Uterus (tissue), 4 donors: ENCODE measurements around the gene ABCC12. TPM values are rescaled to one million over a fixed set of nuclear protein-coding genes. Genes with fewer than 3 reads are reported as not detected.

Source experiments
- DNase-seq, 2 donors: peaks; one replicate each; pipeline ENCODE4 v3.0.0-alpha.2; 2019 to 2020
- H3K27ac ChIP-seq, 2 donors: fragments of 200-600 bp; sonication (generic); 1 replicate in 1 of 2; 2 replicates in 1 of 2; pipeline ENCODE4 v1.5.1; 2016 to 2018
- H3K27me3 ChIP-seq, 2 donors: fragments of 200-600 bp; sonication (generic); one replicate each; pipeline ENCODE4 v1.5.1; 2018 to 2019; ENCODE audit warnings: control low read depth in 1 of 2
- H3K36me3 ChIP-seq, 2 donors: fragments of 200-600 bp; sonication (generic); one replicate each; pipeline ENCODE4 v1.5.1; 2019; ENCODE audit warnings: control low read depth in 1 of 2
- H3K4me1 ChIP-seq, 2 donors: fragments of 200-600 bp; sonication (generic); one replicate each; pipeline ENCODE4 v1.5.1; 2018 to 2019; ENCODE audit warnings: control low read depth in 1 of 2
- H3K4me3 ChIP-seq, 2 donors: fragments of 200-600 bp; sonication (generic); 1 replicate in 1 of 2; 2 replicates in 1 of 2; pipeline ENCODE4 v1.5.1; 2018 to 2019; ENCODE audit warnings: mild to moderate bottlenecking in 1 of 2
- H3K9me3 ChIP-seq, 2 donors: fragments of 200-600 bp; sonication (generic); one replicate each; pipeline ENCODE4 v1.5.1; 2019; ENCODE audit warnings: control low read depth in 1 of 2
- CTCF ChIP-seq, 4 experiments: fragments of 200-600 bp in 2 of 4; fragments of 450-650 bp in 2 of 4; sonication (generic) in 2 of 4; IDR thresholded peaks; one replicate each; pipeline ENCODE4 v1.5.1; 2016 to 2019; ENCODE audit warnings: antibody characterized with exemption in 4 of 4, mild to moderate bottlenecking in 2 of 4, moderate library complexity in 1 of 4
- POLR2A ChIP-seq, 2 donors: fragments of 450-650 bp; IDR thresholded peaks; one replicate each; pipeline ENCODE4 v1.6.1; 2016; ENCODE audit warnings: antibody characterized with exemption in 2 of 2, mild to moderate bottlenecking in 1 of 2, moderate library complexity in 1 of 2
- intact Hi-C: fragments of 100-400 bp; cut with DNase I; formaldehyde crosslinking; loops from one replicate; pipeline ENCODE4 v1.15.1; 2023; ENCODE audit warnings: low total_unique reads
- total RNA-seq, 4 donors: library from RNA; depleted of rRNA in 3 of 4; stranded (reverse); fragments of >200 nt in 3 of 4; gene quantifications; one replicate each; pipeline versions ENCODE4 v1.1.0 to v1.2.4, GENCODE V29; 2014 to 2023
- donor health status: DM: yes; HTN: yes; CAD: no.

The ABCC12 gene
- total RNA-seq, 4 donors from 2014 or later: not detected

DNA sequence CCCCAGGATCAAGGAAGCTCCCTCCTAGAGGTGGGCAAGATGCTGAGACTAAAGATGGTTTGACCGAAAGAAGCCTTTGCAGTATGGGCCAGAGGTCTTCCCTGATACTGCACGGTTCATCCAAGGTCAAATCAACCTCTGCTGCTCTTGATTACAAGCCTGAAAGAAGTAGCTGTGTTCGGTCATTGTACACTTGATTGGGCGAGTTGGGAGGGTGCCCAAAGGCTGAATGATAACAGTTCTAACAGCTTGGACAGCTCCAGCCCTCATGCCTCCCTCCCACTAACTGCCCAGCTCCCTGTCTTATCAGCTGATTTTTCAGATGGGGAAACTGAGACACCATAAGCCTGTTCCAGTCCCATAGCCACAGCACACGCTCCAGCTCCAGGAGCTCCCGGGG lies 42.8 kb downstream of the ABCC12 start:
- intact Hi-C loops: no loop called here
- Histone ChIP-seq H3K27ac (no peak overlapping the region), H3K4me3 (no peak overlapping the region), H3K27me3 (no peaks in the 10 kb centered on the region), H3K36me3 (no peaks in the 10 kb centered on the region), H3K9me3 (no peaks in the 10 kb centered on the region), H3K4me1 (no peaks in the 10 kb centered on the region)
- no peak for DNase-seq
- TF ChIP-seq CTCF (IDR thresholded peaks at IDR 0.05): no peak
- no peak for TF ChIP-seq POLR2A (IDR thresholded peaks at IDR 0.05)

DNA sequence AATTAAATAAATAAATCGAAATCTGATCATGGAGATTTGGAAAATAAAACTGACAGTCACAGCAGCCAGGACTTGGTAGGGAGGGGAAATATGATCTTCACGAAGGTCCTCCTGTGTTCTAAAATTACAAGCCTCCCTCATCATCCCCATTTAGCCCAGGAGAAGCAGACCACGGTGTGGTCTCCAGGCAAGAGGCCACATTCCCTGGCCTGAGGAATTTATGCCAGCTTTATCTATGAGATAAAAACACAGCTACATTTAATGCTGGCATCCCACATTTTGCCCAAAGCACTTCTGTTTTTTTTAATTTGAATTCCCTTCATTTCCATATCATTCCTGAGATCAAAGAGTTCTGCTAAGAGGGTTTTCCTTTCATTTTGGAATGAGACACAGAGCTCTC lies 43.2 kb downstream of the ABCC12 start:
- intact Hi-C loops: no loop called here
- TF ChIP-seq POLR2A (IDR thresholded peaks at IDR 0.05): no peak
- TF ChIP-seq CTCF (IDR thresholded peaks at IDR 0.05): no peak
- H3K4me1 ChIP-seq: no peaks in the 10 kb centered on the region
- no peak for DNase-seq
- no peaks in the 10 kb centered on the region for H3K27me3 ChIP-seq
- no peaks in the 10 kb centered on the region for H3K36me3 ChIP-seq
- H3K4me3 ChIP-seq: no peak overlapping the region
- H3K9me3 ChIP-seq: no peaks in the 10 kb centered on the region
- H3K27ac ChIP-seq: no peak overlapping the region

GRCh38 chr16:48110982-48111381 lies 44.8 kb downstream of the ABCC12 start:
- H3K4me1 ChIP-seq: no peaks in the 10 kb centered on the region
- H3K27ac ChIP-seq: no peak overlapping the region
- DNase-seq: no peak
- intact Hi-C loops: no loop called here
- H3K9me3 ChIP-seq: no peaks in the 10 kb centered on the region
- H3K4me3 ChIP-seq: no peak overlapping the region
- H3K27me3 ChIP-seq: no peaks in the 10 kb centered on the region
- TF ChIP-seq CTCF (IDR thresholded peaks at IDR 0.05) (no peak), POLR2A (IDR thresholded peaks at IDR 0.05) (no peak)
- no peaks in the 10 kb centered on the region for H3K36me3 ChIP-seq

DNA sequence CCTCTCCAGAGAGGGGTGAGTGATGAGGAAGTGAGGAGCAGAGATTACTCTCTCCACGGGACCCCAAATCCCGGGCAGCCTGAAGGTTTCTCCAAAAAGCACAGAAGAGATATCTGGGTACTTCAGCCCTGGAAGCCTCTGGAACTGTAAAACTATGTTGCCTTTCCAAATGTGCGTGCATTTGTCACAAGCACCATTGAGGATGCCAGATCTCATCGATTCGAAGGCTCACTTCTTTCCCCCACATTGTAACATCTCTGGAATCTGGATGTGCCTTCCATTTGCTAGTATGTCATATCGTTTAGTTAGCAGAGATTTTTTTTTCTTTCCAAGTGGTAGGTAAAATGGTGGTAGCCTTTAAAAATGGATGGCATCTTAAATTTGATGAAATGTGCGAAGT lies 45.8 kb downstream of the ABCC12 start:
- intact Hi-C loops: no loop called here
- Histone ChIP-seq H3K4me1 (no peaks in the 10 kb centered on the region), H3K27ac (no peak overlapping the region), H3K27me3 (no peaks in the 10 kb centered on the region), H3K9me3 (no peaks in the 10 kb centered on the region), H3K4me3 (no peak overlapping the region), H3K36me3 (no peaks in the 10 kb centered on the region)
- TF ChIP-seq POLR2A (IDR thresholded peaks at IDR 0.05): no peak
- no peak for TF ChIP-seq CTCF (IDR thresholded peaks at IDR 0.05)
- DNase-seq: no peak

- no peak overlapping the region for H3K27ac ChIP-seq
- H3K4me1 ChIP-seq: no peaks in the 10 kb centered on the region
- TF ChIP-seq POLR2A (IDR thresholded peaks at IDR 0.05) (no peak), CTCF (IDR thresholded peaks at IDR 0.05) (no peak)
- no peaks in the 10 kb centered on the region for H3K27me3 ChIP-seq
- DNase-seq: no peak
- no peak overlapping the region for H3K4me3 ChIP-seq
- intact Hi-C loops: no loop called here
- no peaks in the 10 kb centered on the region for H3K9me3 ChIP-seq
- H3K36me3 ChIP-seq: no peaks in the 10 kb centered on the region
Measured at GRCh38 chr16:48109475-48109874, 46.3 kb downstream of the ABCC12 start.
